NB4 (cell line): Measurements from ENCODE around the gene RUNX3.

ENCODE experiments used
- DNase-seq: peaks from one replicate; pipeline ENCODE4 v3.0.0; 2010; ENCODE audit warnings: low read depth
- H3K4me3 ChIP-seq: one replicate; pipeline ENCODE4 v1.5.1; 2011; ENCODE audit warnings: mild to moderate bottlenecking, low read depth, low read length, moderate library complexity
- CTCF ChIP-seq: IDR thresholded peaks from one replicate; pipeline ENCODE4 v1.5.1; 2012; ENCODE audit warnings: low read depth, low read length
- MAX ChIP-seq: IDR thresholded peaks from 2 replicates; pipeline ENCODE4 v1.6.1; 2011; ENCODE audit warnings: low read depth, low read length
- MYC ChIP-seq: IDR thresholded peaks from 2 replicates; pipeline ENCODE4 v1.6.1; 2011; ENCODE audit warnings: low read depth, low read length
- POLR2A ChIP-seq: IDR thresholded peaks from 2 replicates; pipeline ENCODE4 v1.6.1; 2011; ENCODE audit warnings: mild to moderate bottlenecking; ENCODE audit not compliant: insufficient read length; ENCODE audit errors: extremely low read depth

The RUNX3 gene

GRCh38 chr1:24967962-24968361 lies 37.9 kb upstream of the RUNX3 start:
- no peak for DNase-seq
- TF ChIP-seq CTCF, result no peak
- no peak for TF ChIP-seq POLR2A
- no peak for TF ChIP-seq MYC
- no peak for TF ChIP-seq MAX
- H3K4me3 ChIP-seq, result no peak overlapping the region

- no peak for DNase-seq
- TF ChIP-seq POLR2A, result no peak
- TF ChIP-seq MYC, result no peak
- no peak for TF ChIP-seq MAX
- no peak for TF ChIP-seq CTCF
- no peak overlapping the region for H3K4me3 ChIP-seq
Observed at GRCh38 chr1:24967555-24967954, 37.5 kb upstream of the RUNX3 start.

GRCh38 chr1:24966724-24967346 lies 36.8 kb upstream of the RUNX3 start:
- DNase-seq, result peak; percentile 94
- 0 out of 2 replicates have a peak, but pooled peaks have one; percentile 32 for TF ChIP-seq MYC
- no peak for TF ChIP-seq CTCF
- no peak overlapping the region for H3K4me3 ChIP-seq

GRCh38 chr1:24966121-24966723 lies 36.1 kb upstream of the RUNX3 start:
- DNase-seq, result no peak

GRCh38 chr1:24965571-24965930 lies 35.5 kb upstream of the RUNX3 start:
- no peak for TF ChIP-seq MAX
- TF ChIP-seq CTCF, result no peak
- TF ChIP-seq POLR2A, result no peak
- TF ChIP-seq MYC, result no peak
- H3K4me3 ChIP-seq, result peak overlapping the region; percentile 17
- DNase-seq, result no peak

More at GRCh38 chr1:24966121-24966723, 36.1 kb upstream of the RUNX3 start:
- H3K4me3 ChIP-seq, result no peak overlapping the region
- TF ChIP-seq MYC, result no peak
- no peak for TF ChIP-seq MAX
- TF ChIP-seq POLR2A, result no peak
- no peak for TF ChIP-seq CTCF
